ENCODE data around the gene SEM1. TPM values are rescaled to one million over a fixed set of nuclear protein-coding genes. Genes with fewer than 3 reads are reported as not detected.

SEM1 gene
- total RNA-seq, 2 experiments from 2014 or later, result 17.4 to 18.2 TPM

DNA sequence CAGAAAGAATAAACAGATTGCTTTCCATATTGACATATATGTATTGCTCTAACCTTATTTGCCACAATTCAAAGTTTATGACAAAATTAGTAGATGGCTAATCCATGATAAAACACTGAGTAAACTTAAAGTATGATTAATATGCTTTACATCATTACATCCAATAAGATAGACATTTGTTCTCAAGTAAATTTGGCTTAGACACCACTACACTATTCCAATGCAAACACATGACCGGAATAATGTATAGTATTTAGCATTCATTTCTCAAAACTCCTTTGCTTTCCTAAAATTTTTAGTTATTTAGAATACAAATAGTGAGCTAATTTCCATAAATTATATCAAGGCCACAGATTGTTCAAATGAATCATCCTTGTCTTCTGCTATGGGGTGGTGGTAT, 20.2 kb downstream of the SEM1 start:
- intact Hi-C loops (cut with DNase I, micrococcal nuclease), result no loop called here
- H3K27me3 Mint-ChIP-seq, result no peaks in the 10 kb centered on the region
- DNase-seq (no peak), ATAC-seq (ENCODE audit: poor library complexity) (no peak)
- Histone ChIP-seq H3K27ac (ENCODE audit: low read depth in 1 of 2, low read length in 2 of 2) (no peak overlapping the region), H3K4me1 (ENCODE audit: insufficient read depth, low read length) (no peaks in the 10 kb centered on the region), H3K4me3 (ENCODE audit: low read length) (no peak overlapping the region), H3K27me3 (ENCODE audit: control insufficient read depth in 1 of 2, insufficient read depth in 2 of 2, low read length in 2 of 2) (no peaks in the 10 kb centered on the region), H3K36me3 (ENCODE audit: insufficient read depth, low read length) (peaks cover 32% of the 10 kb centered on the region), H3K9me3 (ENCODE audit: control insufficient read depth in 1 of 2, insufficient read depth in 1 of 2, low read length in 2 of 2) (no peaks in the 10 kb centered on the region)
- H3K36me3 Mint-ChIP-seq (ENCODE audit: low read depth), result peaks cover 95% of the 10 kb centered on the region
- TF ChIP-seq, protein P1, sequence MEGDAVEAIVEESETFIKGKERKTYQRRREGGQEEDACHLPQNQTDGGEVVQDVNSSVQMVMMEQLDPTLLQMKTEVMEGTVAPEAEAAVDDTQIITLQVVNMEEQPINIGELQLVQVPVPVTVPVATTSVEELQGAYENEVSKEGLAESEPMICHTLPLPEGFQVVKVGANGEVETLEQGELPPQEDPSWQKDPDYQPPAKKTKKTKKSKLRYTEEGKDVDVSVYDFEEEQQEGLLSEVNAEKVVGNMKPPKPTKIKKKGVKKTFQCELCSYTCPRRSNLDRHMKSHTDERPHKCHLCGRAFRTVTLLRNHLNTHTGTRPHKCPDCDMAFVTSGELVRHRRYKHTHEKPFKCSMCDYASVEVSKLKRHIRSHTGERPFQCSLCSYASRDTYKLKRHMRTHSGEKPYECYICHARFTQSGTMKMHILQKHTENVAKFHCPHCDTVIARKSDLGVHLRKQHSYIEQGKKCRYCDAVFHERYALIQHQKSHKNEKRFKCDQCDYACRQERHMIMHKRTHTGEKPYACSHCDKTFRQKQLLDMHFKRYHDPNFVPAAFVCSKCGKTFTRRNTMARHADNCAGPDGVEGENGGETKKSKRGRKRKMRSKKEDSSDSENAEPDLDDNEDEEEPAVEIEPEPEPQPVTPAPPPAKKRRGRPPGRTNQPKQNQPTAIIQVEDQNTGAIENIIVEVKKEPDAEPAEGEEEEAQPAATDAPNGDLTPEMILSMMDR (IDR thresholded peaks at IDR 0.05), result no peak
- peaks cover 49% of the 10 kb centered on the region for H3K4me1 Mint-ChIP-seq (ENCODE audit: low read depth)
- CTCF ChIA-PET, result no interaction called here
- peaks cover 2% of the 10 kb centered on the region for H3K9me3 Mint-ChIP-seq
- no peak overlapping the region for H3K27ac Mint-ChIP-seq
- no peak overlapping the region for H3K4me3 Mint-ChIP-seq
- POLR2A ChIA-PET, result no interaction called here

DNA sequence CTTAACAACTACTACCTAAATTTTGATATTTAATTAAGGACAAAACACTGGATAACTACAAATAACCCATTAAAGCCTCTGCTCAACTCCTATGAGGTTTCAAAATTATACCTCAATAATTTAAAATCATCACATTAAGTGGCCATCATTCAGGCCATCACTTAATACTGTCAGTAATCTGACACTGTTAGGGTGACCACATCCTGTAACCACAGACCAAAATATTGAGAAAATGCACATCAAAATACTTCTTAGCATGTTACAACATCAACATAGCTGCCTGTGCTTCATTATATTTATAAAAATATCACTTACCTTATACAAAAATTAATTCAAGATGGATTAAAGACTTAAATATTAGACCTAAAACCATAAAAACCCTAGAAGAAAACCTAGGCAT, 23.3 kb downstream of the SEM1 start:
- H3K27me3 Mint-ChIP-seq, result no peaks in the 10 kb centered on the region
- POLR2A ChIA-PET, result no interaction called here
- peaks cover 30% of the 10 kb centered on the region for H3K4me1 Mint-ChIP-seq (ENCODE audit: low read depth)
- CTCF ChIA-PET, result no interaction called here
- peaks cover 14% of the 10 kb centered on the region for H3K36me3 ChIP-seq (ENCODE audit: insufficient read depth, low read length)
- DNase-seq (peak in 1 of 14 experiments; percentile 40), ATAC-seq (ENCODE audit: poor library complexity) (no peak)
- no peak overlapping the region for H3K27ac ChIP-seq (ENCODE audit: low read depth in 1 of 2, low read length in 2 of 2)
- H3K27me3 ChIP-seq (ENCODE audit: control insufficient read depth in 1 of 2, insufficient read depth in 2 of 2, low read length in 2 of 2), result no peaks in the 10 kb centered on the region
- peaks cover 6% of the 10 kb centered on the region for H3K9me3 Mint-ChIP-seq
- no peaks in the 10 kb centered on the region for H3K9me3 ChIP-seq (ENCODE audit: control insufficient read depth in 1 of 2, insufficient read depth in 1 of 2, low read length in 2 of 2)
- TF ChIP-seq, protein P1 (IDR thresholded peaks at IDR 0.05), result no peak
- H3K4me1 ChIP-seq (ENCODE audit: insufficient read depth, low read length), result no peaks in the 10 kb centered on the region
- intact Hi-C loops (cut with DNase I, micrococcal nuclease), result no loop called here
- no peak overlapping the region for H3K4me3 ChIP-seq (ENCODE audit: low read length)
- no peak overlapping the region for H3K27ac Mint-ChIP-seq
- peaks cover 97% of the 10 kb centered on the region for H3K36me3 Mint-ChIP-seq (ENCODE audit: low read depth)
- H3K4me3 Mint-ChIP-seq, result no peak overlapping the region

DNA sequence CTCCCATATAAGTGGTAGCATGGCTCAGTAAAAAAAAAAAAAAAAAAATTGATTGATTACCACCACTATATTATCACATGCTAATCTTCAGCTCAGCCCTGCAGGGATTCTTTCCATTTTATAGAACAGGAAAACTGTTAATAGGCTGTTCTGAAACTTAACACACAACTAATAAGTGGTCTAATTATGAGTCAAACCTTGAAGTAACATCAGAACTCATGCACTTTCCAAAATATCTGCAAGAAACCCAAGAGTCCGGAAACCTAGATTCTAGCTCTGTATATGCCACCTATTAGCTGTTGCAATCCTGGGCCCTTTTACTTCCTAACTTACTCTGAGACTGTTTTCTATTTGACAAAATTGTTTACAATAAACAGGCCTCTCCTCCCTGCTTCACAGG, 23.9 kb downstream of the SEM1 start:
- H3K9me3 Mint-ChIP-seq, result peaks cover 9% of the 10 kb centered on the region
- ChIA-PET CTCF (no interaction called here), POLR2A (no interaction called here)
- H3K36me3 Mint-ChIP-seq (ENCODE audit: low read depth), result peaks cover 97% of the 10 kb centered on the region
- Histone ChIP-seq H3K36me3 (ENCODE audit: insufficient read depth, low read length) (peaks cover 9% of the 10 kb centered on the region), H3K9me3 (ENCODE audit: control insufficient read depth in 1 of 2, insufficient read depth in 1 of 2, low read length in 2 of 2) (no peaks in the 10 kb centered on the region), H3K27me3 (ENCODE audit: control insufficient read depth in 1 of 2, insufficient read depth in 2 of 2, low read length in 2 of 2) (no peaks in the 10 kb centered on the region), H3K4me1 (ENCODE audit: insufficient read depth, low read length) (no peaks in the 10 kb centered on the region), H3K27ac (ENCODE audit: low read depth in 1 of 2, low read length in 2 of 2) (no peak overlapping the region), H3K4me3 (ENCODE audit: low read length) (no peak overlapping the region)
- peak overlapping the region; percentile 26 for H3K27ac Mint-ChIP-seq
- intact Hi-C loops (cut with DNase I, micrococcal nuclease), result no loop called here
- DNase-seq (peak in 1 of 14 experiments; percentile 7), ATAC-seq (ENCODE audit: poor library complexity) (no peak)
- H3K27me3 Mint-ChIP-seq, result no peaks in the 10 kb centered on the region
- H3K4me1 Mint-ChIP-seq (ENCODE audit: low read depth), result peaks cover 26% of the 10 kb centered on the region
- TF ChIP-seq, protein P1 (IDR thresholded peaks at IDR 0.05), result no peak
- no peak overlapping the region for H3K4me3 Mint-ChIP-seq

Measured in CD4-positive, alpha-beta T cell (primary cell).